Measurements from ENCODE around the gene CTNNB1.

GRCh38 chr3:41158947-41159346, 40.4 kb upstream of the CTNNB1 start:
- TF ChIP-seq CTCF (IDR thresholded peaks at IDR 0.05; ENCODE audit: low read depth, low read length, poor library complexity, severe bottlenecking) (no peak), EZH2phosphoT487 (IDR thresholded peaks at IDR 0.05; ENCODE audit: borderline replicate concordance, low read length) (no peak)
